HG03196 (cell line): ENCODE results near the gene WDR62.
"Not testable (repeated sequence)": the region's sequence is repeated elsewhere in the genome, so short reads cannot be mapped to it uniquely, and the experiment has no call there.

Experiments
- ATAC-seq: cut with Tn5 transposase; IDR thresholded peaks from one replicate; pipeline ENCODE4 v1.9.1; 2021; ENCODE audit not compliant: unreplicated experiment

The WDR62 gene

GRCh38 chr19:36032251-36033104 is 22.2 kb upstream of the WDR62 start, which contains the start of gene CLIP3:
Gene CLIP3, minus strand, starts transcription at chr19:36032873. Its CDS starts 516 bp downstream, at chr19:36032357.
- ATAC-seq, result no peak

DNA sequence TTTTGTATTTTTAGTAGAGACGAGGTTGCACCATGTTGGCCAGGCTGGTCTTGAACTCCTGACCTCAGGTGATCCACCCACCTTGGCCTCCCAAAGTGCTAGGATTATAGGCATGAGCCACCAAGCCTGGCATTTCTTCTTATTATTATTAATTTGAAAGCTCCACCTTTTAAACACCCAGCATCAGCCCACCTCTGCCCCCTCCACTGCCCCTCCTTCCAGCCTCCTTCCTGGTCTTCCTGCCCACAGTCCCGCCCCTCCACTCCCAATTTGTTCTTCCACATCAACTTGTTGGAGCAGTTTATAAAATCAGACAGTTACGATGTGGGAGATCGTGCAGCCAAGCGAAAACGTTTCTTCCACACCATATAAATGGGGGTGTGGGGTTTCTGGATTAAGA is 14.2 kb upstream of the WDR62 start:
- ATAC-seq, result no peak

DNA sequence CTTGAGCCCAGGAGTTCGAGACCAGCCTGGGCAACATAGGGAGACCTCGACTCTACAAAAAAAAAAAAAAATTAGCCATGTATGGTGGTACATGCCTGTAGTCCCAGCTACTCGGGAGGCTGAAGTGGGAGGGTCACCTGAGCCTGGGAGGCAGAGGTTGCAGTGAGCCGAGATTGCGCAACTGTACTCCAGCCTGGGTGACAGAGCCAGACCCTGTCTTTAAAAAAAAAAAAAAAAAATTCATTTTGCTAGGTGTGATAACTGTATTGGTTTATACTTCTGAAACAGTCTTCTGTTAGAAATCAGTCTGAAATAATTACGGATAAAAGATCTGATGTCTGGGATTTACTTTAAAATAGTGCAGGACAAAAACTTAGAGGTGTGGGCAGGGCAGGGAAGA is 13.6 kb upstream of the WDR62 start:
- ATAC-seq, result not testable (repeated sequence)

GRCh38 chr19:36041831-36042230 is 12.9 kb upstream of the WDR62 start:
- no peak for ATAC-seq

DNA sequence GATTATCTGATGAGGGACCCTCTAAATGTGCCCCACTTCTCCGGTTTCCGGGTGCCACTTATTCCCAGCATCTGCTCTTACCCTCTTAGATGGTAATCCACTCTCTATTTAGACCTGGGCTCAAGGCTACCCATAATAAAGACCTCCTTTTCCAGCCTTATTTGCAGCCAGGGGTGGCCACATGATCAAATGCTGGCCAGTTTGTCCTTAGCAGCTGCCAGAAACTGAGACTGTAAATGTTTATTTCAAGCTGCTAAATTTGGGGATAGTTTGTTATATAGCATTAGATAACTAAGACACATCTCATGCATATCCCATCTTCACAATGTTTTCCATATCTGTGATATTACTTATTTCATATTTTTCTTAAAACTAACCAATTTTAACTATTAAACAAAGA is 10.7 kb upstream of the WDR62 start:
- no peak for ATAC-seq

DNA sequence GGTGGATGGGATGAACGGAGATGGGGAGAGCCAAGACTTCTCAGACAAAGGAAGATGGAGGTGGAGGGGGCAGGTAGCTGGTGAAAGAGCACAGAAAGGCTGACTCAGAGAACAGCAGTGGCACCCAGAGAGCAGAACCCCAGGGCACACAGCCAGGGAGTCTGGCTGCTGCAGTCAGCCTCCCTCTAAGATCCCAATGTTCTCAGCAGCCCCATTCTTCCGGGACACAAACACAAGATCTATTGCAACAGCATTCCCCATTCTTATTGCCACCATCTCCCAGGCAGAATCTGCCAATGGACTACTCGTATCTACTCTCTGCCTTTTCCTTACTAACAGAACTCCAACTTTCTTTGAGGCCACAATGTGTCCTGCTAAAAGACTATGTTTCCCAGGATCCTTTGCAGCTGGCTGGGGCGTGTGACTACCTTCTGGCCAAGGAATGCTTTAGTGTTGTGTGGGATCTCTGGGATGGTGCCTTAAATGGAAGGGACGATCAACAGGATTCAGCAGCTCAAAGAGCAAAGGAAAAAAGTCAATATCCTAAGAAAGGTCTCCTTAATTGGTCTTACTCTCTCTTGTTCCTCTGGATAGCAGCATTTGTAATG is 8.2 kb upstream of the WDR62 start:
- no peak for ATAC-seq

- ATAC-seq, result no peak
Measured at GRCh38 chr19:36047835-36048234, 6.9 kb upstream of the WDR62 start.

DNA sequence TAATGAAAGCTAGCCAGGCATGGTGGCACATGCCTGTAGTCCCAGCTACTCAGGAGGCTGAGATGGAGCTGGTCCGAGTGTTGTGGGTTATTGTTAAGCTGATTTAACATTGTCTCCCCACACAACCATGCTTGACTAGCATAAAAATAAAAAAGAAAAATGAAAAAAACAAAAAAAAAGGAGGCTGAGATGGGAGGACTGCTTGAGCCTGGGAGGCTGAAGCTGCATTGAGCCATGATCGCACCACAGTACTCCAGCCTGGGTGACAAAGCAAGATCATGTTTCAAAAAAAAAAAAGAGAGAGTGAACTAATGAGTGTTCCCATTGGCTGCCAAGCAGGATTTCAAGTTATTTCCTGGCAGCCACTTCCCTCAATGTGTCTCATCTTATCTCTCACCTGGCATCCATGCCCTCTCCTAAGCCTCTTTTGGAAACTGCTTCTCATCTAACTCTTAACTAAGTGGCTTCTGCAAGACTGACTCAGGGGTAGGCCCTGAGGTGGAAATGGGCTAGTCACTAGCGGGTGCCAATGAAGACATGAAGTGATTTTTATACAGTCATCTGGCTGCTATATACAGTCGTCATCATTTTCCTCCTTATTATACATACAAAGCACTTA is 5.5 kb upstream of the WDR62 start:
- no peak for ATAC-seq

GRCh38 chr19:36051236-36051635 is 3.5 kb upstream of the WDR62 start:
- no peak for ATAC-seq

GRCh38 chr19:36051637-36052036 is 3.1 kb upstream of the WDR62 start:
- ATAC-seq, result no peak

- peak; percentile 81 for ATAC-seq
Measured at GRCh38 chr19:36054119-36054732, 471 bp upstream of the WDR62 start, which contains the start of gene THAP8. Gene THAP8, minus strand, starts transcription at chr19:36054285. Its CDS starts 68 bp downstream, at chr19:36054217.

- ATAC-seq, result no peak
Measured at GRCh38 chr19:36058481-36059179, 3.9 kb downstream of the WDR62 start.

DNA sequence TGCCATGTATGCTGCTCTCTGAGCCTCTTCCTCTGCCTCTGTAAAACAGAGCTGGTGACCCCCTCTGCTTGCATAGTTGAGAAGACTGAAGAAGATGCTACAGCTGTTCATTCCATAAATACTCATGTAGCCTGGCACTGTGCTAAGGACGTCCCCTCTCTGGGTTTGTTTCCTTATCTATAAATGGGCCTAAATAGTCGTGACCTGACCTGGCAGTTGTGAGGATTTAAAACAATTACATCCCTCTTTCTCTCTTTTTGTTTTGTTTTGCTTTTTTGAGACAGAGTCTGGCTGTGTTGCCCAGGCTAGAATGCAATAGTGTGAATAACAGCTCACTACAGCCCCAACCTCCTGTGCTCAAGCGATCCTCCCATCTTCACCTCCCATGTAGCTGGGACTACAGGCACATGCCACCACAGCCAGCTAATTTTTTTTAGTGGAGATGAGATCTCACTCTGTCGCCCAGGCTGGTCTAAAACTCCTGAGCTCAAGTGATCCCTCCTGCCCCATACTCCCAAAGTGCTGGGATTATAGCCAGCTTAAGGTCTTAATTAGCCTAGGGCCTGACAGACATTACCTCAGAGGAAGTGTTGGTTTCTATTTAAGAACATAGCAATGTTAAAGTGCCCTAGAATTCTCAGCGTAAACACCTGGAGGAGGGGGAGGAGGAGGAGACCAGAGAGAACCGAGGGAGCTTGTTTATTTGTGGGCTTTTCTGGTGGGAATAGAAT is 4.6 kb downstream of the WDR62 start:
- no peak for ATAC-seq

DNA sequence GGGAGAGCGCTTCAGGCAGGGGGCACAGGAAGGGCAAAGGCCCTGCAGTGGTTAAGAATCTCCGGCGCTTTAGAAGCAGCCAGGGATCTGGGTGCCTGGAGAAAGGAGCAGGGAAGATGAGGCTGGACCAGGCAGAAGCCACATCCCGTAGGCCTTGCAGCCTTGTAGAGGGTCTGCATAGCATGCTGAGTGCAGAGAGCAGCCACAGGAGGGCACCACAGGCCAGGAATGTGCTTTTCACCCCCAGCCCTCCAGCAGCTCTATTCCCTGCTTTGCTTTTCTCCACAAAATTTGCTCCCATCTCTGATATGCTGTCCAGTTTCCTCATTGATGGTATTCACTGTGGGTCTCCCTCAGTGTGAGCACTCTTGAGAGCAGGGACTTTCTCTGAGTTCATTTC is 5.7 kb downstream of the WDR62 start:
- no peak for ATAC-seq

- ATAC-seq, result no peak
Measured at GRCh38 chr19:36061367-36061766, 6.7 kb downstream of the WDR62 start.

GRCh38 chr19:36064826-36065225 is 10.1 kb downstream of the WDR62 start:
- no peak for ATAC-seq

DNA sequence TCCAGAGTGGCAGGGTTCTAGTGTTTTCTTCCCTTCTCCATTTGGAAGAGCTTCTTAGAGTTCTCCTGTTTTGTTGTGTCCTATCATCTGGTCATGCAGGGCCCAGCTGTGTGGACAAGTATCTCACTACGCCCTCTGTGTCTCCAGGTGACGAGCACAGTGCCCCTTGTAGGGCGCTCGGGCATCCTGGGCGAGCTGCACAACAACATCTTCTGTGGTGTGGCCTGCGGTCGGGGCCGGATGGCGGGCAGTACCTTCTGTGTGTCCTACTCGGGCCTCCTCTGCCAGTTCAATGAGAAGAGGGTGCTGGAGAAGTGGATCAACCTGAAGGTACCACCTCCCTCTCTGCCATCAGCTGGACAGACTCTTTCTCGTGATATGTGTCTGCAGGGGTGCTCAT is 13.0 kb downstream of the WDR62 start:
- ATAC-seq, result no peak

DNA sequence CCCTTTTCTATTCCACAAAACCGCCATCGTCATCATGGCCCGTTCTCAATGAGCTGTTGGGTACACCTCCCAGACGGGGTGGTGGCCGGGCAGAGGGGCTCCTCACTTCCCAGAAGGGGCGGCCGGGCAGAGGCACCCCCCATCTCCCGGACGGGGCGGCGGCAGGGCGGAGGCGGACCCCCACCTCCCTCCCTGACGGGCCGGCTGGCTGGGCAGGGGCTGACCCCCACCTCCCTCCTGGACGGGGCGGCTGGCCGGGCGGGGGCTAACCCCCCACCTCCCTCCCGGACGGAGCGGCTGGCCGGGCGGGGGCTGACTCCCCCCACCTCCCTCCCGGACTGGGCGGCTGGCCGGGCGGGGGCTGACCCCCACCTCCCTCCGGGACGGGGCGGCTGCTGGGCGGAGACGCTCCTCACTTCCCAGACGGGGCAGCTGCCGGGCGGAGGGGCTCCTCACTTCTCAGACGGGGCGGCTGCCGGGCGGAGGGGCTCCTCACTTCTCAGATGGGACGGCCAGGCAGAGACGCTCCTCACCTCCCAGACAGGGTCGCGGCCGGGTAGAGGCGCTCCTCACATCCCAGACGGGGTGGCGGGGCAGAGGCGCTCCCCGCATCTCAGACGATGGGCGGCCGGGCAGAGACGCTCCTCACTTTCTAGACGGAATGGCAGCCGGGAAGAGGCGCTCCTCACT is 14.3 kb downstream of the WDR62 start:
- ATAC-seq, result not testable (repeated sequence)

GRCh38 chr19:36072081-36072480 is 17.4 kb downstream of the WDR62 start:
- ATAC-seq, result no peak
